KOPT-K1 (cell line): ENCODE results near the gene NPB.
A peak's percentile ranks its signal among the peaks of the same experiment; 100 is the strongest.

Source experiments
- H3K27ac ChIP-seq: fragments of 200-600 bp; sonication (generic); 2 replicates; pipeline ENCODE4 v1.5.1; 2016; ENCODE audit warnings: antibody characterized with exemption, mild to moderate bottlenecking, low read depth, low read length; ENCODE audit not compliant: poor library complexity, severe bottlenecking
- H3K36me3 ChIP-seq: fragments of 200-600 bp; sonication (generic); 2 replicates; pipeline ENCODE4 v1.5.1; 2017; ENCODE audit warnings: antibody characterized with exemption, mild to moderate bottlenecking, low read length, moderate library complexity; ENCODE audit not compliant: insufficient read depth
- H3K9me3 ChIP-seq: fragments of 200-600 bp; sonication (generic); 2 replicates; pipeline ENCODE4 v1.5.1; 2017; ENCODE audit warnings: antibody characterized with exemption, low read length, mild to moderate bottlenecking; ENCODE audit not compliant: insufficient read depth, poor library complexity, severe bottlenecking

NPB gene

DNA sequence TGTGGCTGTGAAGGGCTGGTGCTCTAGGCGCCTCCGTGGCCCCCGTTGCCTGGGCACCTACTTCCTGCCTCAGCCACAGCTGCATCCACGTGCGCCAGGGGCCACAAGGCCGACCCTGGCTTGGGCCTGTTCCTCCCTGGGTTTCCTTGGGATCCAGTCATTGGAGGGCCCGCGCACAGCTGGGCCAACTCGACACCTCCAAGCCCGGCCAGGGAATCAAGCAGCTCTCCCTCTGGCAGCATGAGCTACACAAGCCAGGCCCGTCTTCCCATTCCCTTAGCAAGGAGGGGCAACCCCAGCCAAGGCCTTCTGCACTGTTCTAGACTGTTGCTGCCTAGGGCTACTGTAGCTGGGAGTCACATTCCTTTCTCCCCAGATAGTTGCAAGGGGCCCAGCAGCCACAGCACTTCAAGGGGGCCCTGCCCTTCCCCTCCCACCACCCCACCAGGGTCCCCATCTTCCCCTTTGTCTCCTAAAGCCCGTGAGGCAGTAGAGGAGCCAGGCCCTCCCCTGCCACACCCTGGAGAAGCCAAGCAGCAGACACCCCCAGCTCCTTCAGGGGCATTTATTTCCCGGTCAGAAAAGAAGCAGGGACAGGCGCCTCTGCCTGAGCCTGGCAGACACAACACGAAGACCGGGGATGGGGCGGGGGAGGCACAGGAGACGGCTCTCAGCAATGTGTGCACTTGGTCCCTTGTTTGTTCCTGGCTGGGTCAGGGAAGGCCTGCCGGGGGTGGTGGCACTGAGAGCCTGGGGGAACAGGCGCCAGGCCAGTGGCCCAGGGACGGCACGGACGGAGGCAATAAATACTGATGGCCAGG, 34.7 kb upstream of the NPB start:
- Histone ChIP-seq H3K9me3 (no peaks in the 10 kb centered on the region), H3K36me3 (peaks cover 81% of the 10 kb centered on the region), H3K27ac (peak overlapping the region; percentile 53)

DNA sequence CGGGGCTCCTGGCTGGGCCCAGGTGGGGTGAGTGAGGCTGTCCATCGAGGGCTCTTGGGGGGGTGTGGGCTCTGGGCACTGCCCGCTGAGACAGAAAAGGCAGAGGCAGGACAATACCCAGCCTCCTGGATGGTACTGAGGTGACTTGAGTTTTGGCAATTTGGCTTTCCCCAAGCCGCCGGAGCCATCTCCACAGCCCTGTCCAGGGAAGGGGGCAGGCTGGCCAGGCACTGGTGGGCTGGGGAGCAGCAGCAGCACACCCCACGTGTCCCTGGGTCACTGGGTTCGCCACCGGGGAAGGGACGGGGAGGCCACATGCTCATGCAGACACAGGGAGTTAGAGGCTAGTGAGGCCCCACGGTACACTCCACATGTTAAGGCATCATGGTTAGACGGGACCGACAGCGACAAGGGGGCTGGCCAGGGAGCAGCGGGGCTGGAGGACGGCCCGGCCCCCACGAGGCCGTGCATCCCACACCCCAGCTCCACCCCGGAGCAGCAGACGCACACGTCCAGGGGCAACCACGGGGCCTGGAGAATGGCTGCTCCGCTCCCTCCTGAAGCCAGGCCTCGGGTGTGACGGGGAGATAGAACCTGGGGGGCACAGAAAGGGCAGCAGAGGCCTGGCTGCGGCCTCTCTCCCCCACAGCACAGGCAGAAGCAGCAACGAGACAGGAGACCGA, 33.9 kb upstream of the NPB start:
- H3K27ac ChIP-seq, result peak overlapping the region; percentile 53
- H3K9me3 ChIP-seq, result no peaks in the 10 kb centered on the region
- peaks cover 73% of the 10 kb centered on the region for H3K36me3 ChIP-seq

DNA sequence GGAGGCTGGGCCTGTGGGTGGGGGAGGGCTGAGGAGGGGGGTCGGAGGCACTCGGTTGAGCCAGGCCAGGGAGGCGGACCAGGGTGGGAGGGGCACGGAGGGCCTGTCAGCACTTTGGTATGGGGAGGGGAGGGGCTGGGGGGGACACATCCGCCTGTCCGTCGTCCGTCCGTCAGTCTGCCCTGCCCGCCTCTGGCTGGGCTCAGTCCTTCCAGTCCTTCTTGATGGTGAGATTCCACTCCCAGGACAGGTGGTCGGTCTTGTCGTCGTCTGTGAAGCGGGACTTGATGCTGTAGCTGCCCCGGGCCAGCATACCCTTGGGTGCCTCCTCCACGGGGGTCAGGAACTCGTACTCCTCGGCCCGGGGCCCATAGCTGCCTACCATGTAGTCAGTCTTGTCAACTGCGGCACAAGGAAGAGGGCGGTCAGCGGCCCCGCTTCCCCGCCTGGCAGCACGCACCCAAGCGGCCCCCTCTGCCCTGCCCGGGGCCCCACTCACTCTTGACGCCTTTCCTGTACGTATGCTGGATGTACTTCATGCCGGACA, 33.3 kb upstream of the NPB start:
- H3K9me3 ChIP-seq, result no peaks in the 10 kb centered on the region
- H3K27ac ChIP-seq, result no peak overlapping the region
- H3K36me3 ChIP-seq, result peaks cover 67% of the 10 kb centered on the region

DNA sequence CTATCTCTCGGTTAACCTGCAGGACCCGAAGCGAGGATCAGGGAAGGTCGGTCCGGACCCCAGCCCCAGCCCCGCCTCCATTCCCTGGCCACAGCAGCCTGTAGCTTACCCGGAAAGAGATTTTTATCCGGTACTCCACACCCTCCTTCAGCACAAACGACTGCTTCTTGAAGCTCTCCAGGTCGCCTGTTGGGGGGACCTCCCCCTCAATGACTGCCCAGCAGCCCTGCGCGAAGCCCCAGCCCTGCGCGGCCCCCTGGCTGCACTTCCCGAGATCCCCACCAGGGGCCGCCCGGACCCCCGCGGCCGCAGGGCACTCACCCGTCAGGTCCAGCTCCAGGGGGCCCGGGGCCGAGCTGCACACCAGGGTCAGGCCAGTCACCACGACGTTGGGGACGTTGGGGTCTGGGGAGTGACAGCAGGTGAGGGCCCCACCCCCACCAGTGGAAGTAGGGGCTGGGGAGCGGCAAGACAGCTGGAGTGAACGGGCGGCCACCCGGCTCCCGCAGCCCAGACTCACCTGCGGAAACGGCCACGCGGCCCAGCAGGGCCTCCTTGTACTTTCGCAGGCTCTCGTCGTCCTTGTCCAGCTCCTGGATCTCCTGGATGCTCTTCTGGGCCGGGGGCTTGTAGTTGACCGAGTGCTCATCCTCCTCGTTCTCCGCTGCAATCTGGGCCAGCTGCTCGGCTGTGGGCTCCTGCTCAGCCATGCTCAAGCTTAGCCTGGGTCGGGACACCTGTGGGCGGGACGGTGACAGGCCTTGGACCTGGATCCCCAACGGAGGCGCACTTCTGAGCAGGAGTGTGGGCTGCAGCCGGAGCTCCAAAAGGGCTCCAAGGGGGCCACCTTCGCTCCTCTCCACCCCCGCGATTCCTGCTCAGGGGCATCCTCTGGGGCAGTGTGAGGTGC, 32.6 kb upstream of the NPB start:
- H3K27ac ChIP-seq, result peak overlapping the region; percentile 98
- no peaks in the 10 kb centered on the region for H3K9me3 ChIP-seq
- peaks cover 60% of the 10 kb centered on the region for H3K36me3 ChIP-seq

DNA sequence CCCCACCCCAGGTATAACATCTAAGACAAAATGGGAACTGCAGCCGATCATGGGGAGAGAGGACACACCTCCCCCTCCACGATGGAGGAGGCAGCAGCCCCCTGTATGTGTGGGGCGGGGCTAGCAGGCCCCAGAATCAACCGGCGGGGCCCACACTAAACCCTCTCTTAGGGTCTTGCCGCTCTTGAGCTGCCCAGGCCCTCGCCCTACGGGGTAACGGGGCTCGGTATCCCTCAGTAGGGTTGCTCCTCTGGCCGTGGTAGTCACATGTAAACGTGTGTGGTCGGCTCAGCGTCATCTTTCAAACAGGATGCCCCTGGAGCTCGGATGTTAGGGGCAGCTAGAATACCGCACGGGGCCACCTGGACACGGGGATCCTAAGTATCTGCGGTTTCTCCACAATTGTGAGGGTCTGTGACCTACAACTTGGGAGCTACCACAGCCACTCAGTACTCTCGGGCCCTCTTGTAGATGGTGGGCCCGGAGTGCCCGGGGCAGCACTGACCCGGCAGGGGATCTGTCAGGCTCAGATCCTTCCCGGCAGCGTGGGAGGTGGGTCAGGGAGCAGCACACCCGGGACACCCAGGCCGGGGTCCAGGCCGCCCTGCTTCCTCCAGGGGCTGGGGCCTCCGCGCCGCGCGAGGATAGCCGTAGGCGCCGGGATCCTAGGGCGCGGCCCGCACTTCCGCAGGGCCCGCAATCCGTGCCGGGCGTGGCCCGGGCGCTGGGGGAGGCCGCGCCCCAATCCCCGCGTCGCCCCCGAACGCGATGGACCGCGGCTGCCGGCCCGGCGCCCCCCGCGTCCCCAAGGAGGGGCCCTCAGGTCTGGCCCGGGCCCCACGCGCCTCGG, 31.7 kb upstream of the NPB start:
- Histone ChIP-seq H3K27ac (peak overlapping the region; percentile 98), H3K36me3 (peaks cover 51% of the 10 kb centered on the region), H3K9me3 (no peaks in the 10 kb centered on the region)

DNA sequence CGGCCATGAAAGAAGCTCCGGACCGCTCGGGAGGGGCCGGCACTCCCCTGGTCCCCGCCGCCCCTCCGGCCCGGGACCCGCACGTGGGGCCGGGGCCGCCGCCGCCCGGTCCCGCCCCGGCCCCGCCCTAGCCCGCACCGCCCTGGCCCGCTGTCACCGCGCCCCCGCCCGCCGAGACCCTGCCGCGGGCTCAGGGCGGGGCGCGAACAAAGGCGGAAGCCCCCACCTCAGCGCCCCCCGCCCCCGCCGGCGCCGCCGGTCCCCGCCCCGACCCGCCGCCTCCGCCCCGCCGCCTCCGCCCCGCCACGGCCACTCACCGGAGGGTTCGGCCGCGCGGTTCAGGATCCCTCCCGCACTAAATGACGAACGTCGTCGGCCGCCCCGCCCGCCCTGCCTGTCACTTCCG, 31.1 kb upstream of the NPB start, which contains the start of gene ARHGDIA:
Gene ARHGDIA (minus strand): TSS at position 357 of the 406 bp plus-strand sequence. CDS start 1,407 bp downstream, outside the sequence.
- peak within 1 kb of the TSS; percentile 98 for H3K27ac ChIP-seq
- no peaks in the 10 kb centered on the region for H3K9me3 ChIP-seq
- H3K36me3 ChIP-seq, result peaks cover 45% of the 10 kb centered on the region

DNA sequence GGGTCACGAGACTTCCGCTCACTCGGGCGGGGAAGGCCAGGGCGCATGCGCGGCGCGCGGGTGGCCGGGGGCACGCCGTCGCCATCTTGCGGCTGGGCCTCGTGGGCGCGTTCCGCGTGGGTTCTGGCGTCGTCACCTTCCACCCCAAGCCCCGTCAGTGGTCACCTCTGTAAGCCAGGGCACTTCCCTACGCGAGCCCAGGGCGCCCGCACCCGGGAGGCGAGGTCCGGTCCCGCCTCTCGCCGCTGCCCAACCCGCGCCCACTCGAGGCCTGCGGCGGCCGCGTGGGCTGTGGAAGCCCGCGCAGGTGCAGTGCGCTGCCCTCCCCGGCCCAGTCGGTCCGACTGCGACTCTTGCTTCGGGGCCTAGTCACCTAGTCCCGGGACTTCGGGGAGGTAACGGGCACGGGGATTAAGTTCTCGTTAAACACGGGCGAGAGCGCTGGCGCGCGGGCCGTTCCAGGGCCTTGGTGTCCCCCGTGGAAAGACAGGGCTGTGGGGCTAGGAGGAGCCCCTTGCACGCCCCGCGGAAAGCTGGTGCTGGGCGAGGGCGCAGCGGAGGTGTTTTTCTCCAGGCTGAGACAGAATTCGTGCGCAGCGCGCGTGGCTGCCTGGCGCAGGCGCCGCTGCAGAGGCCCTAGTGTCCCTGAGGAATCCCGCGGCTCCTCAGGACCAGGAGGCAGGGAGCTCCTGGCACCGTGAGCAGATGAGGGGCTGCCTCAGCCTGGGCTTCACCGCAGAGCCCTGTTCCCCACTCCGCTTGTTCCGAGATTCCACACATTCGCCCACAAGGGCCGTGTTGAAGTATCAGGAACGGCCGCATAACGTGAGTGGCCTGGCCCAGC, 30.4 kb upstream of the NPB start:
- Histone ChIP-seq H3K9me3 (no peaks in the 10 kb centered on the region), H3K27ac (peak overlapping the region; percentile 98), H3K36me3 (peaks cover 40% of the 10 kb centered on the region)

DNA sequence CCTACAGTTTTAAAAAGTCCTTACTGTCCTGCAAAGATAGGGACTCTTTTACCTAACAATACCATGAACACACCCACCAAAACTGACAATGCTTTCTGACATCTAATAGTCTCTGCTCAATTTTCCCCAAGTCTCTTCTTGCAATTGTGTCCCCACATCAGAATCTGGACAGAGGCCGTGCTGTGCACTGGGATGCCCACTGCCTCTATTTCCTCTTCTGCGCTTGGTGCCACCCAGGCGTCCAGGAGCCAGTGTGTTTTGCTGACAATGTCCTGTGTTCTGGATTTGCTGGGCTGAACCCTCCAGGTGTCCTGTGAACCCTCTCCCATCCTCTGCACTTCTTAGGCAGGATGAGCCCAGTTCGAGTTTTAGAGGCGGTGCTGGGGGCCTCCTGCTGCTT, 24.5 kb upstream of the NPB start:
- Histone ChIP-seq H3K27ac (no peak overlapping the region), H3K9me3 (no peaks in the 10 kb centered on the region), H3K36me3 (peaks cover 61% of the 10 kb centered on the region)

DNA sequence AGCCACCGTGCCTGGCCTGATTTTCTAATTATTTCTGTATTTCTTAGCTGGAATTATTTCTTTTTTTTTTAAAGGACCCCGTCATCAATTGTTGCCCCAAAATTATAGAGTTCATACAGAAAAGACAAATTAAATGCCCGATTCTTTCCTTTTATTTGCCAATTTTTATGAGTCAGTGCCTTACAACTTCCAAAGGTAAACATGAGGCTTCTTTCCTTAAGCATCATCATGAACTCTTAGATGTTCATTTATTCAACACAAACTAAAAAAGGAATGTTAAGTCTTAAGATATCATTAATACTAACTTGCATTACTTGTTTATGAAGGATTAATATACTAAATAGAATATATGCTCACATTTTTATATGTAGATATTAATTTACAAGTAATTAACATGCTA, 23.7 kb upstream of the NPB start:
- no peak overlapping the region for H3K27ac ChIP-seq
- H3K36me3 ChIP-seq, result peaks cover 68% of the 10 kb centered on the region
- no peaks in the 10 kb centered on the region for H3K9me3 ChIP-seq

DNA sequence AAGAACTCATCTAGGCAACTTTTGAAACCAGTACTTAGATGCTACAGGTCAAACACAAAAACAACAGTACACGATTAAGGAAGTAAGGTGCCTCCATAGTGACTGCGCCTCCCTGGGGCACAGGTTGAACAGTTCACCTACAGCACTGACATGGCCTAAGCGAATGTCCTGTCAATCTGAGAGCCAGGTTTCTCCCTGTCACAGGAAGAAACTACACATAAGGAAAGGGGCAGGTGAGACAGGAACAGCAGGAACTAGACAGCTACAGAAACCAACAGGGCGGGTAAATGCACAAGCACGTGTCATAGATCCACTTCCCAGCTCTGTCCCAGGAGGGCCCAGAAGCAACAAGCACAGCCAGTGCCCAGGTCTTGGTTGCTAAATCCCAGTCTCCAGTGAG, 22.9 kb upstream of the NPB start:
- Histone ChIP-seq H3K36me3 (peaks cover 77% of the 10 kb centered on the region), H3K9me3 (no peaks in the 10 kb centered on the region), H3K27ac (no peak overlapping the region)

DNA sequence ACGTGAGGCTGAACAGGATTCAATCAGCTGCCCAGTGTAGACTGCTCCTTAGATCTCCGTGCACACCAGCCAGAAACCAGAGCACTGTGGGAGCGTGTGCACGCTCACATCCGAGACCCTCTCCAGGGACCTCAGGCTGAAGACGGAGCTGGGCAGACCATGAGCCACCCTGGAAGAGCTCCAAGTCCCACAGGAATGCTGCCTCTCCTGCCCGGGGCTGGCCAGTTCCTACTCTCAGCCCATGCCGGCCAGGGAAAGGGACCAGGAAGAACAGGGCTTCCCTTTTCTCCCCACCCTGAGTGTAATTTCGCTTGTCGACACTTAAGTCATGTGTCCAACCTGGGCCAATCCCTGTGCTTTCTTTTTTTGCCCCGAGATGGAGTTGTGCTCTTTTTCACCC, 17.5 kb upstream of the NPB start:
- H3K36me3 ChIP-seq, result peaks cover 100% of the 10 kb centered on the region
- no peak overlapping the region for H3K27ac ChIP-seq
- no peaks in the 10 kb centered on the region for H3K9me3 ChIP-seq

DNA sequence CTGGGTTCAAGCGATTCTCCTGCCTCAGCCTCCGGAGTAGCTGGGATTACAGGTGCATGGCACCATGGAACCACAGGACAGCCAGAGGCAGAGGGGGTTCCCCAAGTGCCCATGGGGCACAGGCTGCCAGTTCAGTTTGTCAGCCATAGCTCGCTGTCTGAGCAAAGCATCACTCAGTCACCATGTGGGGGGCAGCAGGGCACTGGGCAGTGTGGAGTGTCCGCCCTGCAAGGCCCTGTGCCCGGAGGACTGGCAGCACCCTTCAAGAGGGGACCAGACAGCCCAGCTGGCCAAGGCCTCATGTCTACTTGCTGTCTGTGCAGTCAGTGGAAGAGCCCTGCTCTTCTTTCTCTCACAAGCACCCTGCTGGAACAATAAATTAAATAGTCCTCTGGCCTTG, 17.1 kb upstream of the NPB start:
- Histone ChIP-seq H3K27ac (no peak overlapping the region), H3K36me3 (peaks cover 100% of the 10 kb centered on the region), H3K9me3 (no peaks in the 10 kb centered on the region)

DNA sequence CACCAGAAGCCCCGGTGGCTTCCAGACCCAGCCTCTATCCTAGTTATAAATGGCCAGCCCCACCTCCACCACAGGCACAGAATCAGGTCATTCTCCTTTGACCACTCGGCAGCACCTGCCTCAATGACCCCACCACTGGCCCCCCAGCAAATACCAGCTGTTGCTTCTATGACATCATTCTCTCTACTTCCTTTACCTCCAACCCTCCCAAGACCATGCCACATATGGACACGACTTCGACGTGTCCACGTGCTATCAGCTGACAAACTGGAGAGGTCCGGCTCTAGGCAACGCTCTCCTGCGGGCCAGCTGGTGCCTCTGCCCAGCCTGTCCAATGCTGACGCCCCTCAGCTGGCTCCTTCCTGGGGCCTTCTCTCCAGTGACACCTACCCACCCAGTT, 16.6 kb upstream of the NPB start:
- H3K27ac ChIP-seq, result no peak overlapping the region
- no peaks in the 10 kb centered on the region for H3K9me3 ChIP-seq
- peaks cover 100% of the 10 kb centered on the region for H3K36me3 ChIP-seq
